ENCODE results near the gene TBC1D22A.

Gene TBC1D22A

GRCh38 chr22:47005506-47006408, 243.3 kb downstream of the TBC1D22A start:
- no peak for DNase-seq

GRCh38 chr22:47006433-47006832, 244.0 kb downstream of the TBC1D22A start:
- no peak for DNase-seq

GRCh38 chr22:47006869-47007268, 244.4 kb downstream of the TBC1D22A start:
- no peak for DNase-seq

DNA sequence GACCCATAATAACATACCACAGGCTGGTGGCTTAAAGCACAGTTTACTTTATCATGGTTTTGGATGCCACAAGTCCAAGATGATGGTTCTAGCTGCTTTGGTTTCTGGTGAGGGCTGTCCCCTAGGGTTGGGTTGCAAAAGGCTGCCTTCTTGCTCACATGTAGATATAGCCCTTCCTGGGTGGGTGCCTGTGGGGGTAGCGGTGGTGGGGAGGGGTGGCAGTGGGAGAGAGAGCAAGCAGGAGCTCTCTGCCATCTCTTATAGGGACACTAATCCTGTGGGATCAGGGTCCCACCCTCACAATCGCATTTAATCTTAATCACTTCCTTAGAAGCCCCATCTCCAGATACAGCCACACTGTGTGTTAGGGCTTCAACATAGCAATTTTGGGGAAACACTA, 245.0 kb downstream of the TBC1D22A start:
- DNase-seq = no peak

DNA sequence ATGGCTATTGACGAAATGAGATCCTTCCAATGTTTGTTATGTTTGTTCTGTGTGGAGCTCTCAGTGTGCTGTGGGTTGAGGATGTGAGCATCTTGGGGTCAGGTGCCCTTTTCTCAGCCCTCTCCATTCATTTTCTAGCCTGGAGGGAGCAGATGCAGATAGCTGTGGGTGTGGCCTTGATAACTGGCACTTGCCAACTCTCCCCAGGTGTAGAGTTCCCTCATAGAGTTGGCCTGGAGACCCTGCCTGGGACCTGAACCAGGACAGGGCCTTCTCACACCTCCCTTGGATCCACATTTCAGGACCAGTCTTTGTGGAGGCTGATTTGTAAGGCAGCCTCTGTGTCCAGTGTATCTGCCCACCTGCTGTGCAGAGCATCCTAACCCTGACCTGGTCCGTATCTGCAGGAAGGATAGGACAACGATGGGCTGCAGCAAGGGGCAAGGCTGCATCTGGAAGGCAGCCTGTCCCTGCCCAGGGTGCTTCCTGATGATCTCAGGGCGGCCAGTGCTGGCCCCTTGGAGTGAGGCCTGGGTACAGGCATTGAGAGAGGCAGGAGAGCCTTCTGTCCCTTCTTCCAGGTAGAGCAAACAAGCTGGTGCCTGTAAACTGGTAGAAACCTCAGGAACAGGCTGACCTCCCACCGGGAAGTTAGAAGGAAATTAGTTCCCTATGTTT, 245.9 kb downstream of the TBC1D22A start:
- DNase-seq = no peak

DNA sequence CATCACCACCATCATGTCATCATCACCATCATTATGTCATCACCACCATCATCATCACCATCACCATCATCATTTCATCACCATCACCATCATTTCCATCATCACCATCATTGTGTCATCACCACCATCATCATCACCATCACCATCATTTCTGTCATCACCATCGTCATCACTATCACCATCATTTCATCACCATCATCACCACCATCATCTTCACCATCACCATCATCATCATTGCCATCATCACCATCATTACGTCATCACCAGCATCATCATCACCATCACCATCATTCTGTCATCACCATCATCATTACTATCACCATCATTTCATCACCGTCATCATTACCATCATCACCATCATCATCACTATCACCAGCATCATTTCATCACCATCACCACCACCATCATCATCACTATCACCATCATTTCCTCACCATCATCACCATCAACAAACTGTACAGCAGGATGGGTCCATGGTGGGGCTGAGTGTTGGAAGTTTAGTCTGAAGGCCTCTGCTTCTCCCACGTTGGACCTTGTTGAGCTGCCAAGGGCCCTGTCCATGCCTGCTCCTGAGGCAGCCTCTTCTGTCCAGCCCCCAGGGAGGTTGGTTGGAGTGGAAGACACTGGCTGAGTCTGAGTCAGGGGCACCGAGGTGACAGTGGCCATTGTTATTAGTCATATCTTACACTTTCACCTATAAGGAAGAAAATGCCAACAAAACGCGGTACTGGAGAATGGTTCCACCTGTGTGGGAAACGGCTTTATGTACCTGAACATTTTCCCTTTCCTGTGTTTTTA, 247.1 kb downstream of the TBC1D22A start:
- DNase-seq = no peak

DNA sequence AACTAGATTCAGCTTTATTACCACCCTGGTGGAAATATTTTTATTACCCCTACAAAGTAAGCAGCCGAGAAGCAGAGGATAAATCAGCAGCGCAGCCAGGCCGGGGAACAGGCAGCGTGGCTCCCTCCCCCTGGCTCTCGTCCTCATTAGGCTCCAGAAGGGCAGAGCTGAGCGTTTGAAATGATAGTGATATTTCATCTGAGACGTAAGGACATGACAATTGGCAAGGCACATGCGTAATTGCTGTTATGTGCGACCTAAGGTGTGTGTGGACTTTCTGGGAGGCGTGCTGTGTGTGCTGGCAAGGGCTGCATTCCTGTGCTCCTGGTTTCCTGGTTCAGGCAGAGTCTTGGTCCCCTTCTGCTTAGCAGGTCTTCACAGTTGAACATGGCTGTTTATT, 247.8 kb downstream of the TBC1D22A start:
- DNase-seq = no peak

DNA sequence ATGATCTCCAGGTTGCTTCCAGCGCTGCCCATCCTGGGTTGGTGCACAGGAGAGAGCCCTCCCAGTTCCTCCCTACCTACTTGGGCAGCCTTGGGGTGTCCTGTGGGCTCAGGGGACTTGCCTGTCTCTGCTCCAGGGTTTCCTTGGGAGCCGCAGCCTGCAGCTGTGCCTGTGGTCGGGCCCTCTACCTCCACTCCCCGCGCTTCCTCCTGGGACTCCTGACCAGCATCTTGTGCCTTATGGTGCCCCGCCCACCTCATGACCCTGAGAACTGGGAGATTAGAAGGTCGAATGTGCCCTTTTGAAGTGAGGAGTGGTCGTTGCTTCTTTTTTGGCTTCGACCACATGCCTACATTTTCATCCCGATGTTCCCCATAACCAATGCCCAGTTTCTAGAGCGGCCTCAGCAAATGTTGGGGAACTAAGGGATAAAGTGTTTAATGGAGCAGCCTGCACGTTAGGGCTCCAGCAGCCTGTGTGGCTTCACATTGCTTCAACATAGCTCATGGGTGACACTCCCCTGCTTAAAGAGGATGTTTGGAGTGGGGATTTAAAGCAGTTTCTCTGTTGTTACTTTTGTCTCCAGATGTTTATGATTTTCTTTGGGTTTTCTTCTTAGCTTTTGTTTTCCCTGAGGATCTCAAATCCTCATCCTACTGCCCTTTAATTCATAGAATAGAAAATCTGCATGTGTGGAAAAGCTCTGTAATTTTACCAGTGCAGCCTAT, 248.8 kb downstream of the TBC1D22A start:
- no peak for DNase-seq

DNA sequence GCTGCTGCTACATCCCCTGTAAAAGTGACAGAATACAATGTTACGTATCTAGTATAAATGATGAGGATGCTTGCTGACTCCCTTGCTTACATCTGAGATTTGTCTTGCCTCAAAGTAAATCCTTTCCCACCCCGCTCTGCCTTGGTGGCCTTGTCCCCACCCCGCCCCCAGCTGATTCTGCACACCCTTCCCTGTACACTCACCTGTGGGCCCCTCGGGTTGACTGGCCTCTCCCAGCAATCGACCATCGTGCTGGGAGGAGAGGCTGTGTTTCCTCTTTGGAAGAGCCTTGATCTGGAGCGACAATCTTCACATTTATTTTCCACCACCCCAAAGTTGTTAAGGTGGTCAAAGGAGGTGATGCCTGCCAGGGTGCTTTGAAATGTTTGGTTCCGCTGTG, 249.4 kb downstream of the TBC1D22A start:
- no peak for DNase-seq

- no peak for DNase-seq
Observed at GRCh38 chr22:47012589-47013370, 250.3 kb downstream of the TBC1D22A start.

GRCh38 chr22:47013861-47014635, 251.6 kb downstream of the TBC1D22A start:
- no peak for DNase-seq

GRCh38 chr22:47014636-47015345, 252.3 kb downstream of the TBC1D22A start:
- no peak for DNase-seq

GRCh38 chr22:47015589-47016178, 253.2 kb downstream of the TBC1D22A start:
- no peak for DNase-seq

GRCh38 chr22:47016631-47017030, 254.2 kb downstream of the TBC1D22A start:
- no peak for DNase-seq

GRCh38 chr22:47017245-47017644, 254.8 kb downstream of the TBC1D22A start:
- no peak for DNase-seq

- no peak for DNase-seq
Observed at GRCh38 chr22:47018010-47018910, 255.8 kb downstream of the TBC1D22A start.

- DNase-seq = no peak
Observed at GRCh38 chr22:47019012-47019790, 256.8 kb downstream of the TBC1D22A start.

GRCh38 chr22:47020166-47020565, 257.7 kb downstream of the TBC1D22A start:
- DNase-seq = no peak
